Measurements from ENCODE around the gene QARS1.

QARS1 gene

GRCh38 chr3:49053543-49053942 is 51.0 kb downstream of the QARS1 start:
- DNase-seq (ENCODE audit: low read depth), result no peak

Data from ELR (cell line).